HCT116 (cell line): ENCODE results near the gene PPFIA2. TPM values are rescaled to one million over a fixed set of nuclear protein-coding genes. Genes with fewer than 3 reads are reported as not detected.

Source experiments
- ATAC-seq: fragments of 200-7000 bp; cut with Tn5 transposase; 2 replicates; pipeline ENCODE4 v1.9.1; 2020; ENCODE audit warnings: mild to moderate bottlenecking, moderate library complexity
- BruUV-seq: library from RNA; stranded (reverse); fragments of 400-500 nt; replicated peaks from 2 replicates; lab custom pipeline; 2021; lab: Mats Ljungman, UMichigan
- CTCF ChIA-PET: fragments of 300-600 bp; sonication (Branson Sonifier 250); formaldehyde crosslinking; loops from one replicate; lab custom pipeline; 2021; ENCODE audit warnings: antibody characterized with exemption; lab: Charles Lee
- POLR2A ChIA-PET: fragments of 300-600, 350-600 bp; sonication (Branson Sonifier 250); formaldehyde crosslinking; loops from one replicate; lab custom pipeline; 2021; ENCODE audit warnings: antibody characterized with exemption; lab: Charles Lee
- RAD21 ChIA-PET, 2 experiments: fragments of 300-600 bp; sonication (Branson Sonifier 250); formaldehyde crosslinking; loops; one replicate each; lab custom pipeline; 2023; ENCODE audit warnings: low total read pairs in 2 of 2; ENCODE audit not compliant: uncharacterized antibody in 2 of 2, unreplicated experiment in 2 of 2, low non-redundant PET in 1 of 2; lab: Charles Lee
- DNase-seq: peaks from one replicate; pipeline ENCODE4 v3.0.0-alpha.2; 2010; ENCODE audit warnings: low read depth, low spot score
- H2AFZ ChIP-seq: fragments of 200-600 bp; shearing (Covaris generic), sonication (generic); 2 replicates; pipeline ENCODE4 v1.6.1; 2017; ENCODE audit warnings: low read depth, mixed run types, mixed read lengths, antibody characterized with exemption, low read length; ENCODE audit not compliant: poor library complexity, severe bottlenecking
- H3K27ac ChIP-seq: 2 replicates; pipeline ENCODE4 v1.5.1; 2012; ENCODE audit warnings: low read depth, low read length
- H3K27me3 ChIP-seq: fragments of 200-600 bp; sonication (generic); 2 replicates; pipeline ENCODE4 v1.6.1; 2016; ENCODE audit warnings: mixed run types, low read length, mixed read lengths; ENCODE audit not compliant: insufficient read depth
- H3K36me3 ChIP-seq, 2 experiments: fragments of 200-500 bp in 1 of 2; fragments of 200-600 bp in 1 of 2; sonication (Bioruptor generic) in 1 of 2; sonication (generic) in 1 of 2; 2 replicates each; pipeline versions ENCODE4 v1.5.1 to v1.6.1; 2014 to 2016; ENCODE audit warnings: low read length in 2 of 2, inconsistent platforms in 1 of 2, mixed read lengths in 1 of 2, mixed run types in 1 of 2; ENCODE audit not compliant: insufficient read depth in 2 of 2, control insufficient read depth in 1 of 2
- H3K4me1 ChIP-seq, 2 experiments: fragments of 200-600 bp in 1 of 2; sonication (generic) in 1 of 2; 2 replicates each; pipeline versions ENCODE4 v1.5.1 to v1.6.1; 2012 to 2017; ENCODE audit warnings: low read length in 2 of 2, inconsistent platforms in 1 of 2, mild to moderate bottlenecking in 1 of 2, mixed read lengths in 1 of 2, mixed run types in 1 of 2, moderate library complexity in 1 of 2; ENCODE audit not compliant: insufficient read depth in 2 of 2, control insufficient read depth in 1 of 2
- H3K4me2 ChIP-seq: fragments of 200-600 bp; sonication (generic); 2 replicates; pipeline ENCODE4 v1.6.1; 2017; ENCODE audit warnings: mixed run types, low read length, mixed read lengths
- H3K4me3 ChIP-seq, 2 experiments: fragments of 200-600 bp in 1 of 2; sonication (generic) in 1 of 2; replicated peaks in 1 of 2; 2 replicates each; pipeline ENCODE4 v1.5.1; 2011 to 2016; ENCODE audit warnings: low read length in 2 of 2, control low read depth in 1 of 2, low read depth in 1 of 2, mild to moderate bottlenecking in 1 of 2, mixed read lengths in 1 of 2, mixed run types in 1 of 2
- H3K79me2 ChIP-seq: fragments of 200-600 bp; sonication (generic); 2 replicates; pipeline ENCODE4 v1.6.1; 2017; ENCODE audit warnings: mild to moderate bottlenecking, mixed run types, low read length, moderate library complexity, mixed read lengths; ENCODE audit not compliant: insufficient read depth
- H3K9ac ChIP-seq: fragments of 200-600 bp; sonication (generic); 2 replicates; pipeline ENCODE4 v1.6.1; 2016; ENCODE audit warnings: low read length, mixed read lengths
- H3K9me2 ChIP-seq: fragments of 200-600 bp; sonication (generic), shearing (Covaris generic); 2 replicates; pipeline ENCODE4 v1.6.1; 2017; ENCODE audit warnings: mixed run types, mild to moderate bottlenecking, moderate library complexity; ENCODE audit not compliant: insufficient read depth
- H3K9me3 ChIP-seq, 2 experiments: fragments of 200-500 bp in 1 of 2; fragments of 200-600 bp in 1 of 2; sonication (Bioruptor generic) in 1 of 2; sonication (generic) in 1 of 2; 2 replicates each; pipeline ENCODE4 v1.6.1; 2014 to 2017; ENCODE audit warnings: low read length in 2 of 2, mixed read lengths in 2 of 2, inconsistent platforms in 1 of 2, low read depth in 1 of 2, mild to moderate bottlenecking in 1 of 2, mixed run types in 1 of 2, moderate library complexity in 1 of 2; ENCODE audit not compliant: control insufficient read depth in 1 of 2, insufficient read depth in 1 of 2
- H4K20me1 ChIP-seq: fragments of 200-600 bp; sonication (generic), shearing (Covaris generic); 2 replicates; pipeline ENCODE4 v1.6.1; 2017; ENCODE audit warnings: mixed run types, mild to moderate bottlenecking, moderate library complexity; ENCODE audit not compliant: insufficient read depth
- ATF3 ChIP-seq: IDR thresholded peaks from 2 replicates; pipeline ENCODE4 v1.6.1; 2012
- CBX3 ChIP-seq: IDR thresholded peaks from 2 replicates; pipeline ENCODE4 v1.6.1; 2012; ENCODE audit warnings: low read depth
- CEBPB ChIP-seq: IDR thresholded peaks from 2 replicates; pipeline ENCODE4 v1.6.1; 2012; ENCODE audit warnings: low read depth
- EGR1 ChIP-seq: IDR thresholded peaks from 2 replicates; pipeline ENCODE4 v1.6.1; 2012; ENCODE audit warnings: low read depth
- ELF1 ChIP-seq: IDR thresholded peaks from 2 replicates; pipeline ENCODE4 v1.6.1; 2012; ENCODE audit warnings: low read depth, borderline replicate concordance
- EZH2 ChIP-seq: fragments of 200-600 bp; sonication (generic); IDR thresholded peaks from 2 replicates; pipeline ENCODE4 v1.6.1; 2017; ENCODE audit warnings: antibody characterized with exemption, mixed run types
- EZH2phosphoT487 ChIP-seq: fragments of 200-600 bp; IDR thresholded peaks from 2 replicates; pipeline ENCODE4 v1.6.1; 2018; ENCODE audit warnings: antibody characterized with exemption, borderline replicate concordance
- FOSL1 ChIP-seq: IDR thresholded peaks from 2 replicates; pipeline ENCODE4 v1.6.1; 2012; ENCODE audit warnings: low read depth
- JUND ChIP-seq: IDR thresholded peaks from 2 replicates; pipeline ENCODE4 v1.6.1; 2012
- MAX ChIP-seq: IDR thresholded peaks from 2 replicates; pipeline ENCODE4 v1.6.1; 2012
- POLR2A ChIP-seq: IDR thresholded peaks from 2 replicates; pipeline ENCODE4 v1.7.0; 2011; ENCODE audit warnings: borderline replicate concordance; ENCODE audit not compliant: insufficient read depth, insufficient read length; ENCODE audit errors: extremely low read depth
- POLR2AphosphoS5 ChIP-seq: IDR thresholded peaks from 2 replicates; pipeline ENCODE4 v1.6.1; 2011; ENCODE audit warnings: mild to moderate bottlenecking, low read depth, low read length, moderate library complexity
- RAD21 ChIP-seq: IDR thresholded peaks from 2 replicates; pipeline ENCODE4 v1.6.1; 2012; ENCODE audit warnings: low read depth, mild to moderate bottlenecking
- SIN3A ChIP-seq: IDR thresholded peaks from 2 replicates; pipeline ENCODE4 v1.6.1; 2012; ENCODE audit warnings: low read depth
- SP1 ChIP-seq: IDR thresholded peaks from 2 replicates; pipeline ENCODE4 v1.6.1; 2012; ENCODE audit warnings: low read depth
- SRF ChIP-seq: IDR thresholded peaks from 2 replicates; pipeline ENCODE4 v1.6.1; 2012; ENCODE audit warnings: low read depth
- TCF7L2 ChIP-seq: IDR thresholded peaks from 2 replicates; pipeline ENCODE4 v1.7.0; 2011; ENCODE audit warnings: borderline replicate concordance, inconsistent platforms; ENCODE audit not compliant: insufficient read depth, insufficient read length; ENCODE audit errors: extremely low read depth
- intact Hi-C: fragments of 100-400 bp; cut with micrococcal nuclease; formaldehyde crosslinking; loops from 2 replicates; pipeline ENCODE4 v1.10.0; 2022
- total RNA-seq: library from RNA; stranded (reverse); gene quantifications from one replicate; pipeline ENCODE4 v1.2.1, GENCODE V29; 2021; ENCODE audit not compliant: unreplicated experiment
- TF ChIP-seq, protein P1 (sequence below): IDR thresholded peaks from 2 replicates; pipeline ENCODE4 v1.6.1; 2012; ENCODE audit warnings: low read depth
- TF ChIP-seq, protein P2 (sequence below), 3 experiments: fragments of 200-600 bp in 1 of 3; sonication (generic) in 1 of 3; IDR thresholded peaks in 2 of 3; conservative IDR thresholded peaks in 1 of 3; 2 replicates each; pipeline ENCODE4 v1.5.1; 2012 to 2017; ENCODE audit warnings: low read depth in 2 of 3, low read length in 2 of 3, antibody characterized with exemption in 1 of 3, borderline replicate concordance in 1 of 3, control low read depth in 1 of 3, mild to moderate bottlenecking in 1 of 3, mixed read lengths in 1 of 3, mixed run types in 1 of 3, moderate library complexity in 1 of 3; ENCODE audit not compliant: insufficient read depth in 1 of 3

Gene PPFIA2
- total RNA-seq, 1 experiment from 2014 or later, result not detected

DNA sequence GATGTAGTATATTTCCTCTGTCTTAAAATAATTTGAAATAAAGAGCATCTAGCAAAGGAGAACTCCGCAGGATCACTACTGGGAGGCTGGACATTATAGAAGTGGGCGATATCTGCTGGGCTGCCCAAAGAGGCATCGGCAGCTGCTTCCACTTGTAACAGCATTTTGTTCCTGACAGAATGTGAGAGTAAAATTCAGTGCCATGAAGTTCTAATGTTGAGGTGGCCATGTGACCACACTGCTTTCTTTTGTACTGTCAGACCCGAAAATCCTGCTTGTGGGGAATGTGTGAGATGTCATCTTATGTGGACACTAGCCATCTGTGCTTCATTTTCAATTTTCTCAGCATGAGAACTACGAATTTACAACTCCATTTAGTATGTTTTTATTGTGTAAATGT is 529.4 kb downstream of the PPFIA2 start:
- no peak for DNase-seq
- TF ChIP-seq POLR2A (no peak), SP1 (no peak), TCF7L2 (no peak), FOSL1 (no peak), SIN3A (no peak), EGR1 (no peak), CEBPB (no peak), EZH2phosphoT487 (no peak), ELF1 (no peak), MAX (no peak), EZH2 (no peak), RAD21 (no peak), JUND (no peak), SRF (no peak), ATF3 (no peak), CBX3 (no peak), POLR2AphosphoS5 (no peak)
- TF ChIP-seq, protein P1, sequence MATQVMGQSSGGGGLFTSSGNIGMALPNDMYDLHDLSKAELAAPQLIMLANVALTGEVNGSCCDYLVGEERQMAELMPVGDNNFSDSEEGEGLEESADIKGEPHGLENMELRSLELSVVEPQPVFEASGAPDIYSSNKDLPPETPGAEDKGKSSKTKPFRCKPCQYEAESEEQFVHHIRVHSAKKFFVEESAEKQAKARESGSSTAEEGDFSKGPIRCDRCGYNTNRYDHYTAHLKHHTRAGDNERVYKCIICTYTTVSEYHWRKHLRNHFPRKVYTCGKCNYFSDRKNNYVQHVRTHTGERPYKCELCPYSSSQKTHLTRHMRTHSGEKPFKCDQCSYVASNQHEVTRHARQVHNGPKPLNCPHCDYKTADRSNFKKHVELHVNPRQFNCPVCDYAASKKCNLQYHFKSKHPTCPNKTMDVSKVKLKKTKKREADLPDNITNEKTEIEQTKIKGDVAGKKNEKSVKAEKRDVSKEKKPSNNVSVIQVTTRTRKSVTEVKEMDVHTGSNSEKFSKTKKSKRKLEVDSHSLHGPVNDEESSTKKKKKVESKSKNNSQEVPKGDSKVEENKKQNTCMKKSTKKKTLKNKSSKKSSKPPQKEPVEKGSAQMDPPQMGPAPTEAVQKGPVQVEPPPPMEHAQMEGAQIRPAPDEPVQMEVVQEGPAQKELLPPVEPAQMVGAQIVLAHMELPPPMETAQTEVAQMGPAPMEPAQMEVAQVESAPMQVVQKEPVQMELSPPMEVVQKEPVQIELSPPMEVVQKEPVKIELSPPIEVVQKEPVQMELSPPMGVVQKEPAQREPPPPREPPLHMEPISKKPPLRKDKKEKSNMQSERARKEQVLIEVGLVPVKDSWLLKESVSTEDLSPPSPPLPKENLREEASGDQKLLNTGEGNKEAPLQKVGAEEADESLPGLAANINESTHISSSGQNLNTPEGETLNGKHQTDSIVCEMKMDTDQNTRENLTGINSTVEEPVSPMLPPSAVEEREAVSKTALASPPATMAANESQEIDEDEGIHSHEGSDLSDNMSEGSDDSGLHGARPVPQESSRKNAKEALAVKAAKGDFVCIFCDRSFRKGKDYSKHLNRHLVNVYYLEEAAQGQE, result no peak
- TF ChIP-seq, protein P2, sequence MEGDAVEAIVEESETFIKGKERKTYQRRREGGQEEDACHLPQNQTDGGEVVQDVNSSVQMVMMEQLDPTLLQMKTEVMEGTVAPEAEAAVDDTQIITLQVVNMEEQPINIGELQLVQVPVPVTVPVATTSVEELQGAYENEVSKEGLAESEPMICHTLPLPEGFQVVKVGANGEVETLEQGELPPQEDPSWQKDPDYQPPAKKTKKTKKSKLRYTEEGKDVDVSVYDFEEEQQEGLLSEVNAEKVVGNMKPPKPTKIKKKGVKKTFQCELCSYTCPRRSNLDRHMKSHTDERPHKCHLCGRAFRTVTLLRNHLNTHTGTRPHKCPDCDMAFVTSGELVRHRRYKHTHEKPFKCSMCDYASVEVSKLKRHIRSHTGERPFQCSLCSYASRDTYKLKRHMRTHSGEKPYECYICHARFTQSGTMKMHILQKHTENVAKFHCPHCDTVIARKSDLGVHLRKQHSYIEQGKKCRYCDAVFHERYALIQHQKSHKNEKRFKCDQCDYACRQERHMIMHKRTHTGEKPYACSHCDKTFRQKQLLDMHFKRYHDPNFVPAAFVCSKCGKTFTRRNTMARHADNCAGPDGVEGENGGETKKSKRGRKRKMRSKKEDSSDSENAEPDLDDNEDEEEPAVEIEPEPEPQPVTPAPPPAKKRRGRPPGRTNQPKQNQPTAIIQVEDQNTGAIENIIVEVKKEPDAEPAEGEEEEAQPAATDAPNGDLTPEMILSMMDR (IDR thresholded peaks at IDR 0.05 in 2 of 3, conservative IDR thresholded peaks at IDR 0.05 in 1 of 3; ENCODE audit: borderline replicate concordance in 1 of 3, insufficient read depth in 1 of 3, low read depth in 2 of 3, low read length in 2 of 3), result no peak
- Histone ChIP-seq H3K9me2 (no peaks in the 10 kb centered on the region), H3K27me3 (no peaks in the 10 kb centered on the region), H3K4me2 (no peak overlapping the region), H3K9ac (no peak overlapping the region), H4K20me1 (no peaks in the 10 kb centered on the region), H3K27ac (no peak overlapping the region), H3K4me1 (no peaks in the 10 kb centered on the region), H3K9me3 (no peaks in the 10 kb centered on the region), H3K4me3 (no peak overlapping the region), H2AFZ (no peak overlapping the region), H3K79me2 (no peaks in the 10 kb centered on the region), H3K36me3 (no peaks in the 10 kb centered on the region)
- ChIA-PET RAD21 (no interaction called here), CTCF (no interaction called here), POLR2A (no interaction called here)
- intact Hi-C loops, result no loop called here
- no TSS peak for BruUV-seq
- no peak for ATAC-seq
